Epidermal melanocyte (primary cell): ENCODE data around the gene MYMX.
"Not testable (repeated sequence)": the region's sequence is repeated elsewhere in the genome, so short reads cannot be mapped to it uniquely, and the experiment has no call there.

Experiments
- DNase-seq: peaks from one replicate; pipeline ENCODE4 v3.0.0; 2011; ENCODE audit warnings: low spot score; ENCODE audit not compliant: insufficient read length

MYMX gene

GRCh38 chr6:44216677-44217331, at the start of gene MYMX:
Gene MYMX (plus strand): TSS chr6:44216926. CDS start chr6:44217472, 546 bp downstream.
- no peak for DNase-seq

GRCh38 chr6:44167567-44167966, 49.2 kb upstream of the MYMX start:
- no peak for DNase-seq

GRCh38 chr6:44169154-44169553, 47.6 kb upstream of the MYMX start:
- DNase-seq, result no peak

GRCh38 chr6:44169886-44170570, 46.7 kb upstream of the MYMX start:
- no peak for DNase-seq

- DNase-seq, result no peak
These were observed 44.7 kb upstream of the MYMX start for GRCh38 chr6:44171899-44172546.

GRCh38 chr6:44172731-44173500, 43.8 kb upstream of the MYMX start:
- DNase-seq, result peak; percentile 97

GRCh38 chr6:44176130-44176761, 40.5 kb upstream of the MYMX start:
- DNase-seq, result no peak

- peak; percentile 3 for DNase-seq
These were observed 39.8 kb upstream of the MYMX start for GRCh38 chr6:44176762-44177509.

GRCh38 chr6:44177691-44178423, 38.9 kb upstream of the MYMX start:
- peak; percentile 3 for DNase-seq

- DNase-seq, result peak; percentile 18
These were observed 38.2 kb upstream of the MYMX start for GRCh38 chr6:44178424-44179071.

- no peak for DNase-seq
These were observed 37.6 kb upstream of the MYMX start for GRCh38 chr6:44179072-44179536.

GRCh38 chr6:44179648-44180047, 37.1 kb upstream of the MYMX start:
- DNase-seq, result no peak

- no peak for DNase-seq
These were observed 36.3 kb upstream of the MYMX start for GRCh38 chr6:44180406-44180805.

GRCh38 chr6:44180886-44181285, 35.8 kb upstream of the MYMX start:
- DNase-seq, result no peak

GRCh38 chr6:44181784-44182183, 34.9 kb upstream of the MYMX start:
- not testable (repeated sequence) for DNase-seq

GRCh38 chr6:44182911-44183390, 33.8 kb upstream of the MYMX start:
- no peak for DNase-seq

- DNase-seq, result no peak
These were observed 32.9 kb upstream of the MYMX start for GRCh38 chr6:44183783-44184182.

GRCh38 chr6:44185356-44185755, 31.4 kb upstream of the MYMX start:
- DNase-seq, result not testable (repeated sequence)
